GM12874 (cell line): ENCODE measurements around the gene MYO1H.

Experiments
- CTCF ChIP-seq: IDR thresholded peaks from 2 replicates; pipeline ENCODE4 v1.5.1; 2011; ENCODE audit warnings: low read depth, mild to moderate bottlenecking, control low read depth, low read length, moderate library complexity; ENCODE audit not compliant: insufficient read depth

MYO1H gene

GRCh38 chr12:109347589-109347988, at the start of gene MYO1H:
MYO1H (plus strand) TSS chr12:109347900; CDS start chr12:109347961, 61 bp downstream.
- no peak for TF ChIP-seq CTCF

- no peak for TF ChIP-seq CTCF
Observed at GRCh38 chr12:109299849-109300248, 47.9 kb upstream of the MYO1H start.

- no peak for TF ChIP-seq CTCF
Observed at GRCh38 chr12:109301643-109302168, 46.0 kb upstream of the MYO1H start.

- 0 out of 2 replicates have a peak, but pooled peaks have one; percentile 8 for TF ChIP-seq CTCF
Observed at GRCh38 chr12:109302358-109302757, 45.3 kb upstream of the MYO1H start.

GRCh38 chr12:109302770-109303169, 44.9 kb upstream of the MYO1H start:
- TF ChIP-seq CTCF, result no peak

- TF ChIP-seq CTCF, result no peak
Observed at GRCh38 chr12:109304485-109304884, 43.2 kb upstream of the MYO1H start.

GRCh38 chr12:109305547-109305946, 42.2 kb upstream of the MYO1H start:
- no peak for TF ChIP-seq CTCF
